HCT116 (cell line): Measurements from ENCODE around the gene PPFIBP1. TPM values are rescaled to one million over a fixed set of nuclear protein-coding genes. Genes with fewer than 3 reads are reported as not detected.

Experiments used
- ATAC-seq: fragments of 200-7000 bp; cut with Tn5 transposase; 2 replicates; pipeline ENCODE4 v1.9.1; 2020; ENCODE audit warnings: mild to moderate bottlenecking, moderate library complexity
- BruUV-seq: library from RNA; stranded (reverse); fragments of 400-500 nt; replicated peaks from 2 replicates; lab custom pipeline; 2021; lab: Mats Ljungman, UMichigan
- CTCF ChIA-PET: fragments of 300-600 bp; sonication (Branson Sonifier 250); formaldehyde crosslinking; loops from one replicate; lab custom pipeline; 2021; ENCODE audit warnings: antibody characterized with exemption; lab: Charles Lee
- POLR2A ChIA-PET: fragments of 300-600, 350-600 bp; sonication (Branson Sonifier 250); formaldehyde crosslinking; loops from one replicate; lab custom pipeline; 2021; ENCODE audit warnings: antibody characterized with exemption; lab: Charles Lee
- RAD21 ChIA-PET, 2 experiments: fragments of 300-600 bp; sonication (Branson Sonifier 250); formaldehyde crosslinking; loops; one replicate each; lab custom pipeline; 2023; ENCODE audit warnings: low total read pairs in 2 of 2; ENCODE audit not compliant: uncharacterized antibody in 2 of 2, unreplicated experiment in 2 of 2, low non-redundant PET in 1 of 2; lab: Charles Lee
- DNase-seq: peaks from one replicate; pipeline ENCODE4 v3.0.0-alpha.2; 2010; ENCODE audit warnings: low read depth, low spot score
- H2AFZ ChIP-seq: fragments of 200-600 bp; shearing (Covaris generic), sonication (generic); 2 replicates; pipeline ENCODE4 v1.6.1; 2017; ENCODE audit warnings: low read depth, mixed run types, mixed read lengths, antibody characterized with exemption, low read length; ENCODE audit not compliant: poor library complexity, severe bottlenecking
- H3K27ac ChIP-seq: 2 replicates; pipeline ENCODE4 v1.5.1; 2012; ENCODE audit warnings: low read depth, low read length
- H3K27me3 ChIP-seq: fragments of 200-600 bp; sonication (generic); 2 replicates; pipeline ENCODE4 v1.6.1; 2016; ENCODE audit warnings: mixed run types, low read length, mixed read lengths; ENCODE audit not compliant: insufficient read depth
- H3K36me3 ChIP-seq, 2 experiments: fragments of 200-500 bp in 1 of 2; fragments of 200-600 bp in 1 of 2; sonication (Bioruptor generic) in 1 of 2; sonication (generic) in 1 of 2; 2 replicates each; pipeline versions ENCODE4 v1.5.1 to v1.6.1; 2014 to 2016; ENCODE audit warnings: low read length in 2 of 2, inconsistent platforms in 1 of 2, mixed read lengths in 1 of 2, mixed run types in 1 of 2; ENCODE audit not compliant: insufficient read depth in 2 of 2, control insufficient read depth in 1 of 2
- H3K4me1 ChIP-seq, 2 experiments: fragments of 200-600 bp in 1 of 2; sonication (generic) in 1 of 2; 2 replicates each; pipeline versions ENCODE4 v1.5.1 to v1.6.1; 2012 to 2017; ENCODE audit warnings: low read length in 2 of 2, inconsistent platforms in 1 of 2, mild to moderate bottlenecking in 1 of 2, mixed read lengths in 1 of 2, mixed run types in 1 of 2, moderate library complexity in 1 of 2; ENCODE audit not compliant: insufficient read depth in 2 of 2, control insufficient read depth in 1 of 2
- H3K4me2 ChIP-seq: fragments of 200-600 bp; sonication (generic); 2 replicates; pipeline ENCODE4 v1.6.1; 2017; ENCODE audit warnings: mixed run types, low read length, mixed read lengths
- H3K4me3 ChIP-seq, 2 experiments: fragments of 200-600 bp in 1 of 2; sonication (generic) in 1 of 2; replicated peaks in 1 of 2; 2 replicates each; pipeline ENCODE4 v1.5.1; 2011 to 2016; ENCODE audit warnings: low read length in 2 of 2, control low read depth in 1 of 2, low read depth in 1 of 2, mild to moderate bottlenecking in 1 of 2, mixed read lengths in 1 of 2, mixed run types in 1 of 2
- H3K79me2 ChIP-seq: fragments of 200-600 bp; sonication (generic); 2 replicates; pipeline ENCODE4 v1.6.1; 2017; ENCODE audit warnings: mild to moderate bottlenecking, mixed run types, low read length, moderate library complexity, mixed read lengths; ENCODE audit not compliant: insufficient read depth
- H3K9ac ChIP-seq: fragments of 200-600 bp; sonication (generic); 2 replicates; pipeline ENCODE4 v1.6.1; 2016; ENCODE audit warnings: low read length, mixed read lengths
- H3K9me2 ChIP-seq: fragments of 200-600 bp; sonication (generic), shearing (Covaris generic); 2 replicates; pipeline ENCODE4 v1.6.1; 2017; ENCODE audit warnings: mixed run types, mild to moderate bottlenecking, moderate library complexity; ENCODE audit not compliant: insufficient read depth
- H3K9me3 ChIP-seq, 2 experiments: fragments of 200-500 bp in 1 of 2; fragments of 200-600 bp in 1 of 2; sonication (Bioruptor generic) in 1 of 2; sonication (generic) in 1 of 2; 2 replicates each; pipeline ENCODE4 v1.6.1; 2014 to 2017; ENCODE audit warnings: low read length in 2 of 2, mixed read lengths in 2 of 2, inconsistent platforms in 1 of 2, low read depth in 1 of 2, mild to moderate bottlenecking in 1 of 2, mixed run types in 1 of 2, moderate library complexity in 1 of 2; ENCODE audit not compliant: control insufficient read depth in 1 of 2, insufficient read depth in 1 of 2
- H4K20me1 ChIP-seq: fragments of 200-600 bp; sonication (generic), shearing (Covaris generic); 2 replicates; pipeline ENCODE4 v1.6.1; 2017; ENCODE audit warnings: mixed run types, mild to moderate bottlenecking, moderate library complexity; ENCODE audit not compliant: insufficient read depth
- CBX3 ChIP-seq: IDR thresholded peaks from 2 replicates; pipeline ENCODE4 v1.6.1; 2012; ENCODE audit warnings: low read depth
- CEBPB ChIP-seq: IDR thresholded peaks from 2 replicates; pipeline ENCODE4 v1.6.1; 2012; ENCODE audit warnings: low read depth
- EGR1 ChIP-seq: IDR thresholded peaks from 2 replicates; pipeline ENCODE4 v1.6.1; 2012; ENCODE audit warnings: low read depth
- EZH2 ChIP-seq: fragments of 200-600 bp; sonication (generic); IDR thresholded peaks from 2 replicates; pipeline ENCODE4 v1.6.1; 2017; ENCODE audit warnings: antibody characterized with exemption, mixed run types
- EZH2phosphoT487 ChIP-seq: fragments of 200-600 bp; IDR thresholded peaks from 2 replicates; pipeline ENCODE4 v1.6.1; 2018; ENCODE audit warnings: antibody characterized with exemption, borderline replicate concordance
- FOSL1 ChIP-seq: IDR thresholded peaks from 2 replicates; pipeline ENCODE4 v1.6.1; 2012; ENCODE audit warnings: low read depth
- JUND ChIP-seq: IDR thresholded peaks from 2 replicates; pipeline ENCODE4 v1.6.1; 2012
- POLR2A ChIP-seq: IDR thresholded peaks from 2 replicates; pipeline ENCODE4 v1.7.0; 2011; ENCODE audit warnings: borderline replicate concordance; ENCODE audit not compliant: insufficient read depth, insufficient read length; ENCODE audit errors: extremely low read depth
- SIN3A ChIP-seq: IDR thresholded peaks from 2 replicates; pipeline ENCODE4 v1.6.1; 2012; ENCODE audit warnings: low read depth
- SRF ChIP-seq: IDR thresholded peaks from 2 replicates; pipeline ENCODE4 v1.6.1; 2012; ENCODE audit warnings: low read depth
- TCF7L2 ChIP-seq: IDR thresholded peaks from 2 replicates; pipeline ENCODE4 v1.7.0; 2011; ENCODE audit warnings: borderline replicate concordance, inconsistent platforms; ENCODE audit not compliant: insufficient read depth, insufficient read length; ENCODE audit errors: extremely low read depth
- YY1 ChIP-seq: IDR thresholded peaks from 2 replicates; pipeline ENCODE4 v1.6.1; 2011; ENCODE audit warnings: low read length, low read depth, moderate library complexity, mild to moderate bottlenecking; ENCODE audit not compliant: insufficient replicate concordance; ENCODE audit errors: extremely low read depth
- ZFX ChIP-seq: fragments of 450-650 bp; IDR thresholded peaks from 2 replicates; pipeline ENCODE4 v1.6.1; 2017
- ZNF274 ChIP-seq: fragments of 200-500 bp; sonication (Bioruptor generic); IDR thresholded peaks from 2 replicates; pipeline ENCODE4 v1.6.1; 2014; ENCODE audit warnings: mild to moderate bottlenecking, low read depth, low read length, inconsistent platforms
- intact Hi-C: fragments of 100-400 bp; cut with micrococcal nuclease; formaldehyde crosslinking; loops from 2 replicates; pipeline ENCODE4 v1.10.0; 2022
- total RNA-seq: library from RNA; stranded (reverse); gene quantifications from one replicate; pipeline ENCODE4 v1.2.1, GENCODE V29; 2021; ENCODE audit not compliant: unreplicated experiment
- TF ChIP-seq, protein P1 (sequence below): IDR thresholded peaks from 2 replicates; pipeline ENCODE4 v1.6.1; 2012
- TF ChIP-seq, protein P2 (sequence below): IDR thresholded peaks from 2 replicates; pipeline ENCODE4 v1.6.1; 2011; ENCODE audit warnings: mild to moderate bottlenecking, low read length, moderate library complexity; ENCODE audit not compliant: insufficient replicate concordance; ENCODE audit errors: extremely low read depth
- TF ChIP-seq, protein P3 (sequence below): IDR thresholded peaks from 2 replicates; pipeline ENCODE4 v1.6.1; 2012

PPFIBP1 gene
- total RNA-seq, 1 experiment from 2014 or later = 102 TPM

DNA sequence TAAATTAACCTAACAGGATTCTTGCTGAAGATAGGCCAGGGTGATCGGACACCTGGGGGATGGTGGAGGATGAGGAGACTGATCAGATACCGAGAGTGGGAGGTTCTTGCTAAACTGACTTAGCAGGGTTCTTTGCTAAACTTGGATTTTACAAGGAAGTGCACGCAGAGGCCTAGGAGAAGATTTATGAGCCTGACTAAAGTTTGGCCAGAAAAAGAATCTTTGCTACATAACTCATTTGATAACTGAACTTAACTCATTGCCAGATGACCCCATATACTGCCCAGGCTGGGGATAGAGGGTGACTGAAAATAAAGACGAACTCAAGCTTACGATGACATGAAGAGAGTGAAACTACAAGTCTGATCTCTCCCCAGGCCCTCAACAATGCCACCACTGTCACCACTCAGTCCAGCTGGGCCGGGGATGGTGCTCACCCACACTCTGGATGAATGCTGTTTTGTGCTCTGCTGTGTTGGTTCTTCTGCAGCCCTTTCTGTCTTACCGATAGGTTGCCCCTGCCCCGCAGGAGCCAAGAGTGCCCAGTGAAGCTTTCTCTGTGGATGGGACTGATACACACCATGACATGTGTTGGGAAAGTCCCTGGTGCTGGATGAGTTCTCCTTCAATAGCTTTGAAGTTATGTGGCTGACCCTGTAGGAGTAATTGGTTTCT lies 29.0 kb downstream of the PPFIBP1 start:
- no peak for ATAC-seq
- H3K4me2 ChIP-seq = no peak overlapping the region
- POLR2A ChIA-PET = no interaction called here

DNA sequence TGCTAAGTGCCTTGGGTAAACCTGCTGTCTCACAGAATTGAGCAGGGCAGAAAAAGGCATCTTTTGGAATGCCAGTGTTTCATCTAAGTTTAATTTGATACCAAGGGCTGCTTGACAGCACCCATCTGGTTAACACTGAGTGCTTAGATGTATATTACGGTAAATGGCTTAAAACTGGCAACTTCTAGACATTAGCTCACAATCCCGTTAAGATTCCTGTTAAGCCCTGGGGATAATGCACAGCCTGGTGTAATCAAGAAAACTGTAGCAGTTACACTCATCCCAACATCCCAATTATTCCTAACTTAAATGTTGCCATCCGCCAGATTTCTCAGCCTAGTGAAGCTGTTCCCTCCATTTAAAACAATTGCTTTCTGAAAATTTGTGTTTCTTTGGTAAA lies 29.9 kb downstream of the PPFIBP1 start:
- no TSS peak for BruUV-seq
- intact Hi-C loops = no loop called here
- POLR2A ChIA-PET = no interaction called here

More for the DNA sequence above, 29.0 kb downstream of the PPFIBP1 start:
- ChIA-PET RAD21 (no interaction called here), CTCF (interaction anchor here (0.7 kb wide), 1 partner anchor 118 kb away, joined by 3 read pairs; no protein-coding TSS in a partner anchor)
- Histone ChIP-seq H3K9me3 (no peaks in the 10 kb centered on the region), H3K27ac (no peak overlapping the region; the same call in 1 of the 2 replicates), H3K9ac (no peak overlapping the region), H3K27me3 (no peaks in the 10 kb centered on the region), H3K4me3 (no peak overlapping the region), H3K36me3 (no peaks in the 10 kb centered on the region), H3K4me1 (peaks cover 83 to 86% of the 10 kb centered on the region in 2 experiments), H2AFZ (no peak overlapping the region), H3K9me2 (no peaks in the 10 kb centered on the region), H4K20me1 (no peaks in the 10 kb centered on the region; the same call in 1 of the 2 replicates)
- intact Hi-C loops = no loop called here
- DNase-seq = no peak
- BruUV-seq = no TSS peak
- TF ChIP-seq POLR2A (no peak), ZFX (peak; percentile 17; the same call in 1 of the 2 replicates), TCF7L2 (no peak), SRF (no peak), EZH2 (no peak), CBX3 (no peak), EZH2phosphoT487 (no peak), FOSL1 (no peak)
- TF ChIP-seq, all 23 proteins: peak for 1
- H3K79me2 ChIP-seq = peaks cover 87% of the 10 kb centered on the region

More for the DNA sequence above, 29.9 kb downstream of the PPFIBP1 start:
- Histone ChIP-seq H3K4me3 (no peak overlapping the region), H3K9me2 (no peaks in the 10 kb centered on the region), H2AFZ (no peak overlapping the region), H3K79me2 (peaks cover 88% of the 10 kb centered on the region), H3K4me2 (no peak overlapping the region), H3K9ac (no peak overlapping the region), H3K9me3 (no peaks in the 10 kb centered on the region), H3K4me1 (peaks cover 74 to 81% of the 10 kb centered on the region in 2 experiments), H3K36me3 (no peaks in the 10 kb centered on the region), H4K20me1 (no peaks in the 10 kb centered on the region; the same call in 1 of the 2 replicates), H3K27me3 (no peaks in the 10 kb centered on the region), H3K27ac (no peak overlapping the region)
- ChIA-PET RAD21 (no interaction called here), CTCF (no interaction called here)
- ATAC-seq (no peak), DNase-seq (no peak)
- TF ChIP-seq EZH2 (no peak), ZNF274 (no peak), EGR1 (no peak), YY1 (no peak), ZFX (no peak), JUND (no peak), CEBPB (no peak), SRF (no peak), EZH2phosphoT487 (no peak), SIN3A (no peak)
- TF ChIP-seq, protein P1, sequence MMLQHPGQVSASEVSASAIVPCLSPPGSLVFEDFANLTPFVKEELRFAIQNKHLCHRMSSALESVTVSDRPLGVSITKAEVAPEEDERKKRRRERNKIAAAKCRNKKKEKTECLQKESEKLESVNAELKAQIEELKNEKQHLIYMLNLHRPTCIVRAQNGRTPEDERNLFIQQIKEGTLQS = no peak
- TF ChIP-seq, protein P2, sequence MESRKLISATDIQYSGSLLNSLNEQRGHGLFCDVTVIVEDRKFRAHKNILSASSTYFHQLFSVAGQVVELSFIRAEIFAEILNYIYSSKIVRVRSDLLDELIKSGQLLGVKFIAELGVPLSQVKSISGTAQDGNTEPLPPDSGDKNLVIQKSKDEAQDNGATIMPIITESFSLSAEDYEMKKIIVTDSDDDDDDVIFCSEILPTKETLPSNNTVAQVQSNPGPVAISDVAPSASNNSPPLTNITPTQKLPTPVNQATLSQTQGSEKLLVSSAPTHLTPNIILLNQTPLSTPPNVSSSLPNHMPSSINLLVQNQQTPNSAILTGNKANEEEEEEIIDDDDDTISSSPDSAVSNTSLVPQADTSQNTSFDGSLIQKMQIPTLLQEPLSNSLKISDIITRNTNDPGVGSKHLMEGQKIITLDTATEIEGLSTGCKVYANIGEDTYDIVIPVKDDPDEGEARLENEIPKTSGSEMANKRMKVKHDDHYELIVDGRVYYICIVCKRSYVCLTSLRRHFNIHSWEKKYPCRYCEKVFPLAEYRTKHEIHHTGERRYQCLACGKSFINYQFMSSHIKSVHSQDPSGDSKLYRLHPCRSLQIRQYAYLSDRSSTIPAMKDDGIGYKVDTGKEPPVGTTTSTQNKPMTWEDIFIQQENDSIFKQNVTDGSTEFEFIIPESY = no peak
- TF ChIP-seq, protein P3, sequence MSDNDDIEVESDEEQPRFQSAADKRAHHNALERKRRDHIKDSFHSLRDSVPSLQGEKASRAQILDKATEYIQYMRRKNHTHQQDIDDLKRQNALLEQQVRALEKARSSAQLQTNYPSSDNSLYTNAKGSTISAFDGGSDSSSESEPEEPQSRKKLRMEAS = no peak
